A549 (cell line): Measurements from ENCODE around the gene BCR. TPM values are rescaled to one million over a fixed set of nuclear protein-coding genes. Genes with fewer than 3 reads are reported as not detected.

Experiments
- ATAC-seq, 2 experiments: fragments of 200-7000 bp in 1 of 2; fragments of >200 bp in 1 of 2; cut with Nextera tagmentation in 1 of 2; cut with Tn5 transposase in 1 of 2; 3 replicates each; pipeline versions ENCODE4 v1.8.0 to v1.9.1; 2018 to 2020; ENCODE audit warnings: mild to moderate bottlenecking in 1 of 2, moderate library complexity in 1 of 2
- CTCF ChIA-PET: fragments of 300-600 bp; sonication (Branson Sonifier 250); formaldehyde crosslinking; extraction: SDS; loops from one replicate; lab custom pipeline; 2021; ENCODE audit warnings: antibody characterized with exemption, inconsistent platforms; lab: Yijun Ruan, JAX
- POLR2A ChIA-PET: fragments of 350-600 bp; formaldehyde crosslinking; extraction: SDS; loops from one replicate; lab custom pipeline; 2021; ENCODE audit warnings: antibody characterized with exemption, inconsistent platforms; lab: Yijun Ruan, JAX
- DNase-seq, 2 experiments: peaks; one replicate each; pipeline versions ENCODE4 v3.0.0 to v3.0.0-alpha.2; 2011 to 2016; ENCODE audit warnings: low read depth in 1 of 2, low spot score in 1 of 2
- FAIRE-seq: peaks from 2 replicates; lab custom pipeline; 2011; peaks lifted over from hg19 to GRCh38; lab: Jason Lieb, UNC
- H3K27ac ChIP-seq, 2 experiments: fragments of >200 bp; sonication (Bioruptor Twin); formaldehyde crosslinking; 3 replicates each; pipeline ENCODE4 v1.5.1; 2016 to 2017
- H3K4me1 ChIP-seq: fragments of >200 bp; sonication (Bioruptor Twin); formaldehyde crosslinking; 3 replicates; pipeline ENCODE4 v1.6.1; 2016
- H3K4me2 ChIP-seq: fragments of >200 bp; sonication (Bioruptor Twin); formaldehyde crosslinking; 3 replicates; pipeline ENCODE4 v1.6.1; 2016
- H3K4me3 ChIP-seq: fragments of >200 bp; sonication (Bioruptor Twin); formaldehyde crosslinking; 3 replicates; pipeline ENCODE4 v1.5.1; 2016
- H3K9me3 ChIP-seq: fragments of >200 bp; sonication (Bioruptor Twin); formaldehyde crosslinking; 3 replicates; pipeline ENCODE4 v1.6.1; 2016
- CHD2 ChIP-seq: fragments of 150-350 bp; IDR thresholded peaks from 2 replicates; pipeline ENCODE4 v1.6.1; 2014; ENCODE audit warnings: low read length; ENCODE audit not compliant: partially characterized antibody
- CHD4 ChIP-seq: fragments of 200-600 bp; sonication (generic); IDR thresholded peaks from 2 replicates; pipeline ENCODE4 v1.6.1; 2016; ENCODE audit warnings: antibody characterized with exemption, mild to moderate bottlenecking, borderline replicate concordance
- GATA3 ChIP-seq: IDR thresholded peaks from 2 replicates; pipeline ENCODE4 v1.6.1; 2012; ENCODE audit warnings: borderline replicate concordance
- HES2 ChIP-seq: fragments of >200 bp; sonication (Bioruptor Twin); formaldehyde crosslinking; IDR thresholded peaks from 2 replicates; pipeline ENCODE4 v1.6.1; 2016
- HOXA7 ChIP-seq: fragments of 250-450 bp; sonication (Bioruptor Pico); IDR thresholded peaks from 2 replicates; pipeline ENCODE4 v1.5.0; 2020; ENCODE audit warnings: mild to moderate bottlenecking, moderate library complexity
- HOXB13 ChIP-seq: fragments of 250-450 bp; sonication (Bioruptor Pico); IDR thresholded peaks from 2 replicates; pipeline ENCODE4 v1.5.0; 2020; ENCODE audit warnings: low read depth, mild to moderate bottlenecking, moderate library complexity
- KDM5A ChIP-seq: fragments of 200-600 bp; sonication (generic); IDR thresholded peaks from 2 replicates; pipeline ENCODE4 v1.6.1; 2016; ENCODE audit warnings: antibody characterized with exemption, mild to moderate bottlenecking
- MAFK ChIP-seq: fragments of 450-650 bp; IDR thresholded peaks from 2 replicates; pipeline ENCODE4 v1.6.1; 2014; ENCODE audit not compliant: partially characterized antibody
- MAX ChIP-seq: IDR thresholded peaks from 2 replicates; pipeline ENCODE4 v1.6.1; 2012
- MYC ChIP-seq: IDR thresholded peaks from 2 replicates; pipeline ENCODE4 v1.6.1; 2012; ENCODE audit warnings: mild to moderate bottlenecking, inconsistent platforms, low read length, improper control_type of control experiment, borderline replicate concordance
- NFE2L2 ChIP-seq: fragments of 150-350 bp; conservative IDR thresholded peaks from 2 replicates; pipeline ENCODE4 v1.6.1; 2014; ENCODE audit warnings: low read length
- POLR2A ChIP-seq: IDR thresholded peaks from 2 replicates; pipeline ENCODE4 v1.6.1; 2012; ENCODE audit warnings: mild to moderate bottlenecking, low read length
- RAD21 ChIP-seq, 2 experiments: fragments of >200 bp in 1 of 2; sonication (Bioruptor Twin) in 1 of 2; formaldehyde crosslinking in 1 of 2; IDR thresholded peaks in 1 of 2; conservative IDR thresholded peaks in 1 of 2; 2 replicates in 1 of 2; 3 replicates in 1 of 2; pipeline ENCODE4 v1.6.1; 2012 to 2018; ENCODE audit warnings: inconsistent platforms in 1 of 2
- RARB ChIP-seq: fragments of 250-450 bp; sonication (Bioruptor Pico); IDR thresholded peaks from 2 replicates; pipeline ENCODE4 v1.8.0; 2021; ENCODE audit warnings: mild to moderate bottlenecking, moderate library complexity
- RCOR1 ChIP-seq: fragments of 150-350 bp; IDR thresholded peaks from 2 replicates; pipeline ENCODE4 v1.6.1; 2014; ENCODE audit warnings: antibody characterized with exemption, low read length, low read depth
- RFX5 ChIP-seq: fragments of 450-650 bp; IDR thresholded peaks from 2 replicates; pipeline ENCODE4 v1.7.1; 2014; ENCODE audit warnings: antibody characterized with exemption, mild to moderate bottlenecking, moderate library complexity
- RNF2 ChIP-seq: fragments of 200-600 bp; sonication (generic); IDR thresholded peaks from 2 replicates; pipeline ENCODE4 v1.6.1; 2016; ENCODE audit warnings: low read depth, mild to moderate bottlenecking, antibody characterized with exemption, moderate library complexity, borderline replicate concordance
- SMC3 ChIP-seq: fragments of >200 bp; sonication (Bioruptor Twin); formaldehyde crosslinking; IDR thresholded peaks from 3 replicates; pipeline ENCODE4 v1.6.1; 2018; ENCODE audit warnings: inconsistent platforms
- SREBF2 ChIP-seq: fragments of 450-650 bp; IDR thresholded peaks from 2 replicates; pipeline ENCODE4 v1.6.1; 2014; ENCODE audit warnings: mild to moderate bottlenecking, moderate library complexity
- ZC3H11A ChIP-seq: fragments of 450-650 bp; IDR thresholded peaks from 2 replicates; pipeline ENCODE4 v1.6.1; 2014; ENCODE audit warnings: antibody characterized with exemption, mild to moderate bottlenecking
- ZSCAN20 ChIP-seq: fragments of 250-450 bp; sonication (Bioruptor Pico); IDR thresholded peaks from 2 replicates; pipeline ENCODE4 v1.8.0; 2022; ENCODE audit warnings: mild to moderate bottlenecking, moderate library complexity
- WGBS: methylation state at CpG from one replicate; pipeline ENCODE4 v1.1.6; 2017; ENCODE audit errors: missing lambda C conversion rate; 5-methylcytosine and 5-hydroxymethylcytosine counted together
- polyA plus RNA-seq, 4 experiments: library from polyadenylated mRNA; depleted of rRNA in 3 of 4; stranded (reverse); fragments of >200 nt; fragmentation: RNase III in 1 of 4; extraction: RNeasy Plus Mini Kit Qiagen cat#74134 plus additional on column Dnase treatment in 1 of 4; gene quantifications; 2 replicates in 3 of 4; 3 replicates in 1 of 4; pipeline ENCODE4 v1.2.3, GENCODE V29; 2011 to 2017

BCR gene
- polyA plus RNA-seq, 2 of the 4 experiments (the other 2 are of a cell fraction) = 14.7 to 16.4 TPM

- DNase-seq (no peak), FAIRE-seq (no peak), ATAC-seq (no peak)
- ChIA-PET CTCF (interaction anchor here (1.0 to 4.5 kb wide), 4 partner anchors 11 to 93 kb away, joined by 3 to 38 read pairs (median 4); no protein-coding TSS in a partner anchor), POLR2A (no interaction called here)
- WGBS = 73% methylated on average over 8 of the region's 8 CpGs
- no peak overlapping the region for H3K27ac ChIP-seq
- no peak for TF ChIP-seq GATA3
- no peak for TF ChIP-seq MAX
- no peak for TF ChIP-seq RCOR1
- TF ChIP-seq CHD4 = no peak
- no peak for TF ChIP-seq CHD2
- TF ChIP-seq HOXB13 (CRISPR knock-in tag) = no peak
- peak; percentile 61 for TF ChIP-seq MAFK
- no peaks in the 10 kb centered on the region for H3K9me3 ChIP-seq
- H3K4me3 ChIP-seq = no peak overlapping the region
- H3K4me1 ChIP-seq = no peaks in the 10 kb centered on the region
- H3K4me2 ChIP-seq = no peak overlapping the region
These were observed 90.0 kb downstream of the BCR start for GRCh38 chr22:23270212-23270733.

GRCh38 chr22:23270798-23271596 lies 90.7 kb downstream of the BCR start:
- no peak for FAIRE-seq
- Histone ChIP-seq H3K4me2 (no peak overlapping the region), H3K4me3 (no peak overlapping the region)
- WGBS = 91% methylated on average over 7 of the region's 12 CpGs
- no peak for TF ChIP-seq HES2
- TF ChIP-seq RAD21 (conservative IDR thresholded peaks at IDR 0.05 in 1 of 2, IDR thresholded peaks at IDR 0.05 in 1 of 2) = no peak
- no peak for TF ChIP-seq RFX5
- TF ChIP-seq SREBF2 = no peak
- no peak for TF ChIP-seq RARB
- TF ChIP-seq, all 56 proteins: peak for 0
- Histone ChIP-seq H3K27ac (no peak overlapping the region), H3K9me3 (no peaks in the 10 kb centered on the region), H3K4me1 (no peaks in the 10 kb centered on the region)
- ChIA-PET CTCF (interaction anchor here (1.0 to 4.5 kb wide), 5 partner anchors 10 to 94 kb away, joined by 3 to 38 read pairs (median 4); no protein-coding TSS in a partner anchor), POLR2A (no interaction called here)
- DNase-seq (no peak), ATAC-seq (no peak)

GRCh38 chr22:23271597-23271908 lies 91.2 kb downstream of the BCR start:
- WGBS = 83% methylated on average over 4 of the region's 4 CpGs
- TF ChIP-seq NFE2L2 (no peak), RFX5 (no peak), ZC3H11A (no peak), RAD21 (conservative IDR thresholded peaks at IDR 0.05 in 1 of 2, IDR thresholded peaks at IDR 0.05 in 1 of 2) (no peak), ZSCAN20 (CRISPR knock-in tag) (no peak), SMC3 (no peak), MYC (no peak), HOXA7 (CRISPR knock-in tag) (no peak), POLR2A (no peak), KDM5A (no peak), RNF2 (no peak)
- CTCF ChIA-PET = interaction anchor here (1.4 to 4.5 kb wide), 2 partner anchors 10 to 93 kb away, joined by 4 to 38 read pairs; no protein-coding TSS in a partner anchor

More at GRCh38 chr22:23271597-23271908, 91.2 kb downstream of the BCR start:
- DNase-seq = no peak
- no peaks in the 10 kb centered on the region for H3K4me1 ChIP-seq
- no peak overlapping the region for H3K4me3 ChIP-seq
- POLR2A ChIA-PET = no interaction called here
- ATAC-seq = no peak
- no peak overlapping the region for H3K4me2 ChIP-seq
- H3K27ac ChIP-seq = no peak overlapping the region
- no peaks in the 10 kb centered on the region for H3K9me3 ChIP-seq
- FAIRE-seq = no peak
